Mesendoderm (in vitro differentiated cells): ENCODE data around the gene KANSL1.

Experiments
- DNase-seq: peaks from one replicate; pipeline ENCODE4 v3.0.0; 2013
- H2AK5ac ChIP-seq: 2 replicates; pipeline ENCODE4 v1.6.1; 2013; ENCODE audit warnings: low read length, inconsistent platforms
- H2BK120ac ChIP-seq: 2 replicates; pipeline ENCODE4 v1.6.1; 2013; ENCODE audit warnings: low read depth, mild to moderate bottlenecking, low read length, moderate library complexity, mixed read lengths
- H2BK15ac ChIP-seq: replicated peaks from 2 replicates; pipeline ENCODE4 v1.6.1; 2013; ENCODE audit warnings: low read depth, mild to moderate bottlenecking, moderate library complexity
- H2BK5ac ChIP-seq: 2 replicates; pipeline ENCODE4 v1.6.1; 2013; ENCODE audit warnings: low read length, inconsistent platforms
- H3K18ac ChIP-seq: 2 replicates; pipeline ENCODE4 v1.6.1; 2013; ENCODE audit warnings: mild to moderate bottlenecking, low read length, mixed read lengths
- H3K23ac ChIP-seq: one replicate; pipeline ENCODE4 v1.6.1; 2013; ENCODE audit warnings: low read length
- H3K27ac ChIP-seq: 2 replicates; pipeline ENCODE4 v1.5.1; 2013; ENCODE audit warnings: low read depth, mild to moderate bottlenecking, inconsistent platforms, low read length, moderate library complexity
- H3K27me3 ChIP-seq: 2 replicates; pipeline ENCODE4 v1.6.1; 2013; ENCODE audit warnings: low read length, control low read depth, mild to moderate bottlenecking, inconsistent platforms; ENCODE audit not compliant: insufficient read depth, poor library complexity
- H3K36me3 ChIP-seq: 2 replicates; pipeline ENCODE4 v1.6.1; 2013; ENCODE audit warnings: low read length, inconsistent platforms; ENCODE audit not compliant: control insufficient read depth, insufficient read depth
- H3K4ac ChIP-seq: one replicate; pipeline ENCODE4 v1.6.1; 2013; ENCODE audit warnings: low read depth, mild to moderate bottlenecking, low read length, moderate library complexity
- H3K4me1 ChIP-seq: 2 replicates; pipeline ENCODE4 v1.6.1; 2013; ENCODE audit warnings: low read depth, low read length, inconsistent platforms; ENCODE audit not compliant: control insufficient read depth
- H3K4me2 ChIP-seq: 2 replicates; pipeline ENCODE4 v1.6.1; 2013; ENCODE audit warnings: low read length
- H3K4me3 ChIP-seq: 2 replicates; pipeline ENCODE4 v1.5.1; 2013; ENCODE audit warnings: mild to moderate bottlenecking, low read length
- H3K56ac ChIP-seq: one replicate; pipeline ENCODE4 v1.6.1; 2013; ENCODE audit warnings: low read length
- H3K79me1 ChIP-seq: 2 replicates; pipeline ENCODE4 v1.6.1; 2013; ENCODE audit warnings: low read length, inconsistent platforms
- H3K79me2 ChIP-seq: 2 replicates; pipeline ENCODE4 v1.6.1; 2013; ENCODE audit warnings: mild to moderate bottlenecking, low read length; ENCODE audit not compliant: control insufficient read depth, insufficient read depth
- H3K9ac ChIP-seq: 2 replicates; pipeline ENCODE4 v1.6.1; 2013; ENCODE audit warnings: low read length, inconsistent platforms
- H4K5ac ChIP-seq: one replicate; pipeline ENCODE4 v1.6.1; 2013; ENCODE audit warnings: low read length
- H4K8ac ChIP-seq: one replicate; pipeline ENCODE4 v1.6.1; 2013; ENCODE audit warnings: low read depth, mild to moderate bottlenecking, control low read depth, low read length, moderate library complexity
- WGBS: extraction: QIAGEN DNeasy Blood & Tissue Kit; methylation state at CpG from one replicate; pipeline ENCODE4 v1.1.7; 2013; ENCODE audit warnings: low lambda C conversion rate, missing lambda C conversion rate; ENCODE audit not compliant: insufficient coverage; ENCODE audit errors: extremely low coverage; 5-methylcytosine and 5-hydroxymethylcytosine counted together

The KANSL1 gene

GRCh38 chr17:46047856-46048255 lies 145.4 kb downstream of the KANSL1 start:
- no peaks in the 10 kb centered on the region for H3K79me2 ChIP-seq
- H3K23ac ChIP-seq = no peak overlapping the region
- no peak overlapping the region for H2BK120ac ChIP-seq
- H3K4me2 ChIP-seq = no peak overlapping the region
- no peak overlapping the region for H3K18ac ChIP-seq
- no peaks in the 10 kb centered on the region for H3K4me1 ChIP-seq
- DNase-seq = no peak
- no CpG with 5 or more reads among the region's 8 CpGs for WGBS
- no peaks in the 10 kb centered on the region for H3K27me3 ChIP-seq
- H4K8ac ChIP-seq = no peak overlapping the region
- no peak overlapping the region for H3K4me3 ChIP-seq
- H3K79me1 ChIP-seq = peaks cover 1% of the 10 kb centered on the region
- H3K9ac ChIP-seq = no peak overlapping the region
- no peak overlapping the region for H3K4ac ChIP-seq
- H3K27ac ChIP-seq = no peak overlapping the region
- no peak overlapping the region for H2AK5ac ChIP-seq
- peaks cover 4% of the 10 kb centered on the region for H3K36me3 ChIP-seq
- no peak overlapping the region for H3K56ac ChIP-seq
- H2BK15ac ChIP-seq = no peak overlapping the region
- H2BK5ac ChIP-seq = no peak overlapping the region
- H4K5ac ChIP-seq = no peak overlapping the region

DNA sequence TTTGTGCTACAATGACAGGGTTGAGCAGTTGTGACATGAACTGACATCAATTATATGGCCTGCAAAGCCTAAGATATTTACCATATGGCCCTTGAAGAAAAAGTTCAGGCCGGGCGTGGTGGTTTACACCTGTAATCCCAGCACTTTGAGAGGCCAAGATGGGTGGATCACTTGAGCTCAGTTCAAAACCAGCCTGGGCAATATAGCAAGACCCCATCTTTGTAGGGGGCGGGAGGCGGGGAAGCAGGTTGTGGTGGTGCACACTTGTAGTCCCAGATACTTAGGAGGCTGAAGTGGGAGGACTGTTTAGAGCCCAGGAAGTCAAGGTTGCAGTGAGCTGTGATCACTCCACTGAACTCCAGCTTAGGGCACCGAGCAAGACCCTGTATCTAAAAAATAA lies 145.8 kb downstream of the KANSL1 start:
- Histone ChIP-seq H3K27ac (no peak overlapping the region), H3K4me2 (no peak overlapping the region), H3K36me3 (peaks cover 4% of the 10 kb centered on the region), H3K4ac (no peak overlapping the region), H4K8ac (no peak overlapping the region), H2AK5ac (no peak overlapping the region), H3K79me1 (peaks cover 1% of the 10 kb centered on the region), H3K23ac (no peak overlapping the region), H2BK120ac (no peak overlapping the region), H2BK15ac (no peak overlapping the region), H3K79me2 (no peaks in the 10 kb centered on the region), H3K9ac (no peak overlapping the region), H3K18ac (no peak overlapping the region), H3K4me1 (no peaks in the 10 kb centered on the region), H3K27me3 (no peaks in the 10 kb centered on the region), H2BK5ac (no peak overlapping the region), H4K5ac (no peak overlapping the region), H3K56ac (no peak overlapping the region), H3K4me3 (no peak overlapping the region)
- no CpG with 5 or more reads among the region's 5 CpGs for WGBS
- DNase-seq = no peak

- Histone ChIP-seq H3K4me1 (no peaks in the 10 kb centered on the region), H3K9ac (no peak overlapping the region), H4K8ac (no peak overlapping the region), H2BK5ac (no peak overlapping the region), H3K56ac (no peak overlapping the region), H2BK15ac (no peak overlapping the region), H2AK5ac (no peak overlapping the region), H3K23ac (no peak overlapping the region), H3K79me2 (no peaks in the 10 kb centered on the region), H3K4me2 (no peak overlapping the region), H3K4ac (no peak overlapping the region), H3K4me3 (no peak overlapping the region), H3K18ac (no peak overlapping the region), H3K27ac (no peak overlapping the region), H3K79me1 (peaks cover 1% of the 10 kb centered on the region), H2BK120ac (no peak overlapping the region), H3K36me3 (peaks cover 4% of the 10 kb centered on the region), H4K5ac (no peak overlapping the region), H3K27me3 (no peaks in the 10 kb centered on the region)
- DNase-seq = no peak
- WGBS = no CpG with 5 or more reads among the region's 1 CpG
These were observed 146.3 kb downstream of the KANSL1 start for GRCh38 chr17:46046957-46047356.

DNA sequence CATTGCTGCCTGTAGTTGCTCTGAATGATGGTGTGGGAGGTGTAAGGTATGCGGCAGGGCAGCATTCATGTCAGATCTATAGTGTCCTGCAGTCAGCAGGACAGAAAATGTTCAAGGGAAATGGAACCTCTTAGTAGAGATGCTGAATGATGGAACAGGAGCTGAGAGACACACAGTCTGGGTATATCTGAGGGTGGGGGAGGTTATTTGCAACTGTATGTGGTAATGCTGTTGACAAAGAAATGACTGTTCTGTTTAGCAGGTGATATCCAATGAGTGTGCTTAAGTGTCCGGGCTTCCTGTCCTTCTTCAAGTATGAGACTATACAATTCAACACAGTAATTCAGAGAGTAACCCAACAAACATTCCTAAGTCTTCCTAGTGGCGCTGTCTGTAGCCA lies 147.6 kb downstream of the KANSL1 start:
- Histone ChIP-seq H2BK15ac (no peak overlapping the region), H3K27me3 (no peaks in the 10 kb centered on the region), H3K23ac (no peak overlapping the region), H2AK5ac (no peak overlapping the region), H3K79me2 (no peaks in the 10 kb centered on the region), H3K18ac (no peak overlapping the region), H4K5ac (no peak overlapping the region), H3K4me3 (no peak overlapping the region), H3K36me3 (peaks cover 4% of the 10 kb centered on the region), H3K79me1 (peaks cover 3% of the 10 kb centered on the region), H3K4me1 (no peaks in the 10 kb centered on the region), H3K4me2 (no peak overlapping the region), H2BK5ac (no peak overlapping the region), H2BK120ac (no peak overlapping the region), H3K4ac (no peak overlapping the region), H3K27ac (no peak overlapping the region), H3K56ac (no peak overlapping the region), H3K9ac (no peak overlapping the region), H4K8ac (no peak overlapping the region)
- no peak for DNase-seq
- no CpG with 5 or more reads among the region's 3 CpGs for WGBS

- H3K27ac ChIP-seq = no peak overlapping the region
- DNase-seq = no peak
- H4K8ac ChIP-seq = no peak overlapping the region
- H3K4me2 ChIP-seq = no peak overlapping the region
- no peak overlapping the region for H3K9ac ChIP-seq
- no peak overlapping the region for H3K56ac ChIP-seq
- H2AK5ac ChIP-seq = no peak overlapping the region
- no CpG with 5 or more reads among the region's 2 CpGs for WGBS
- H3K27me3 ChIP-seq = no peaks in the 10 kb centered on the region
- no peak overlapping the region for H2BK120ac ChIP-seq
- H3K4ac ChIP-seq = no peak overlapping the region
- H3K79me1 ChIP-seq = peaks cover 3% of the 10 kb centered on the region
- no peaks in the 10 kb centered on the region for H3K79me2 ChIP-seq
- H3K36me3 ChIP-seq = no peaks in the 10 kb centered on the region
- H2BK5ac ChIP-seq = no peak overlapping the region
- H3K23ac ChIP-seq = no peak overlapping the region
- no peak overlapping the region for H3K4me3 ChIP-seq
- H2BK15ac ChIP-seq = no peak overlapping the region
- H3K18ac ChIP-seq = no peak overlapping the region
- no peaks in the 10 kb centered on the region for H3K4me1 ChIP-seq
- no peak overlapping the region for H4K5ac ChIP-seq
These were observed 148.2 kb downstream of the KANSL1 start for GRCh38 chr17:46044989-46045388.

GRCh38 chr17:46044286-46044928 lies 148.8 kb downstream of the KANSL1 start:
- Histone ChIP-seq H3K18ac (no peak overlapping the region), H3K9ac (no peak overlapping the region), H3K79me1 (peaks cover 5% of the 10 kb centered on the region), H2AK5ac (no peak overlapping the region), H3K56ac (no peak overlapping the region), H2BK120ac (no peak overlapping the region), H4K8ac (no peak overlapping the region), H3K4ac (no peak overlapping the region), H3K27ac (no peak overlapping the region), H3K27me3 (no peaks in the 10 kb centered on the region), H2BK15ac (no peak overlapping the region), H3K79me2 (no peaks in the 10 kb centered on the region), H2BK5ac (no peak overlapping the region), H3K4me3 (no peak overlapping the region), H3K4me2 (no peak overlapping the region), H4K5ac (no peak overlapping the region), H3K4me1 (no peaks in the 10 kb centered on the region), H3K23ac (no peak overlapping the region), H3K36me3 (peaks cover 1% of the 10 kb centered on the region)
- peak; percentile 94 for DNase-seq
- no CpG with 5 or more reads among the region's 5 CpGs for WGBS
